Activated CD8-positive, alpha-beta memory T cell treated with anti-CD3 and anti-CD28 coated beads, Interleukin-2, amount 10 ng/mL, durations not matched to agents 7 days and 5 days (primary cell): ENCODE measurements around the gene PARD6G. TPM values are rescaled to one million over a fixed set of nuclear protein-coding genes. Genes with fewer than 3 reads are reported as not detected.

Source experiments
- ATAC-seq: fragments of 150-1000 bp; cut with Tn5 transposase; one replicate; pipeline ENCODE4 v1.10.0; 2021; ENCODE audit warnings: moderate library complexity
- CTCF ChIA-PET: fragments of 350-600 bp; sonication (Branson Sonifier 250); formaldehyde crosslinking; loops from one replicate; lab custom pipeline; 2021; ENCODE audit warnings: antibody characterized with exemption; lab: Charles Lee
- DNase-seq: peaks from one replicate; pipeline ENCODE4 v3.0.0-alpha.2; 2020
- H3K27ac Mint-ChIP-seq: one replicate; pipeline ENCODE4 v1.8.0; 2021; ENCODE audit warnings: mild to moderate bottlenecking, mixed read lengths
- H3K27me3 Mint-ChIP-seq: one replicate; pipeline ENCODE4 v1.8.0; 2021; ENCODE audit warnings: mixed read lengths
- H3K36me3 Mint-ChIP-seq: one replicate; pipeline ENCODE4 v1.8.0; 2021; ENCODE audit warnings: mild to moderate bottlenecking, mixed read lengths
- H3K4me1 Mint-ChIP-seq: one replicate; pipeline ENCODE4 v1.8.0; 2021; ENCODE audit warnings: mixed read lengths
- H3K4me3 Mint-ChIP-seq: one replicate; pipeline ENCODE4 v1.8.0; 2021; ENCODE audit warnings: mild to moderate bottlenecking, moderate library complexity, mixed read lengths
- H3K9me3 Mint-ChIP-seq: one replicate; pipeline ENCODE4 v1.8.0; 2022; ENCODE audit warnings: low read depth, mixed read lengths
- total RNA-seq, 2 experiments: library from RNA; stranded (reverse); gene quantifications; one replicate each; pipeline ENCODE4 v1.2.3, GENCODE V29; 2021

Gene PARD6G
- total RNA-seq, 2 experiments from 2014 or later, result 0.41 to 0.98 TPM

GRCh38 chr18:80147037-80147417 is 100.3 kb downstream of the PARD6G start:
- H3K4me1 Mint-ChIP-seq, result peaks cover 13% of the 10 kb centered on the region

DNA sequence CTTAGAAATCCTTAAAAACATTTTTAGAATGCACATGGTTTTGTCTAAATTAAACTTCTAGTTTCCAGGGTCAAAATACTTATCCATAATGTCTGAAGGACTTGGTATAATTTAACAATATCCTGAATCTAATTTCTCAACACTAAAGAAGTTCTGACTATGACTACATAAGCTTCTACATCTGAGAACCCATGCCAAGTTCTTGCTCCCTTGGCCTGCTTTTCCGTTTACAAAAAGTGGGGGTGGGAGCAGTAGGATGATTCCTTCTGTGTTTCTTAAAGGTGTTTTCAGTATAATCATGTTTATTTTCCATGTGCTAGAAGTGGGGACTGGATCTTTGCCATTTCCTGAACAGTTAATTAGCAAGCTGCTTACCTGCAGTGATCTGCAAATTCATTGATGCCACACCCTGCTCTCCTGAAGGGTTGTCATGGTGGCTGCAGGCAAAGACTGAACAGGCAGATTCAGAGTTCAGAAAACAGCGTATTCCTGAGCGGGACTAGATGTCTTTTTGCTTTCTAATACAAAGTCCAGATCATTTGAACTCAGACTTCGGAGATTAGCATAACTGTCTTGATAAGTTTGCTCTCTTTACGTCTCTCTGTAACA is 102.0 kb downstream of the PARD6G start:
- ATAC-seq (no peak), DNase-seq (no peak)
- H3K9me3 Mint-ChIP-seq, result no peaks in the 10 kb centered on the region
- no peak overlapping the region for H3K27ac Mint-ChIP-seq
- CTCF ChIA-PET, result interaction anchor here (2.1 to 9.4 kb wide), 2 partner anchors 10 to 12 kb away, joined by 4 to 65 read pairs; no protein-coding TSS in a partner anchor
- H3K36me3 Mint-ChIP-seq, result peaks cover 5% of the 10 kb centered on the region
- peaks cover 18% of the 10 kb centered on the region for H3K4me1 Mint-ChIP-seq
- H3K4me3 Mint-ChIP-seq, result no peak overlapping the region
- peaks cover 8% of the 10 kb centered on the region for H3K27me3 Mint-ChIP-seq

More at GRCh38 chr18:80147037-80147417, 100.3 kb downstream of the PARD6G start:
- peak overlapping the region; percentile 74 for H3K4me3 Mint-ChIP-seq
- ATAC-seq (peak; percentile 13), DNase-seq (no peak)
- no peaks in the 10 kb centered on the region for H3K36me3 Mint-ChIP-seq
- no peaks in the 10 kb centered on the region for H3K9me3 Mint-ChIP-seq
- peaks cover 8% of the 10 kb centered on the region for H3K27me3 Mint-ChIP-seq
- CTCF ChIA-PET, result interaction anchor here (1.3 to 9.4 kb wide), 4 partner anchors 11 to 37 kb away, joined by 3 to 65 read pairs (median 4); no protein-coding TSS in a partner anchor
- H3K27ac Mint-ChIP-seq, result no peak overlapping the region

GRCh38 chr18:80143881-80144280 is 103.4 kb downstream of the PARD6G start:
- Mint-ChIP-seq H3K9me3 (no peaks in the 10 kb centered on the region), H3K4me1 (peaks cover 18% of the 10 kb centered on the region), H3K27me3 (peaks cover 8% of the 10 kb centered on the region), H3K27ac (no peak overlapping the region), H3K4me3 (no peak overlapping the region), H3K36me3 (peaks cover 11% of the 10 kb centered on the region)
- ATAC-seq (no peak), DNase-seq (no peak)
- CTCF ChIA-PET, result interaction anchor here (0.7 to 9.4 kb wide), 5 partner anchors 10 to 113 kb away, joined by 3 to 65 read pairs (median 3); no protein-coding TSS in a partner anchor

- Mint-ChIP-seq H3K36me3 (peaks cover 30% of the 10 kb centered on the region), H3K4me3 (no peak overlapping the region), H3K27me3 (no peaks in the 10 kb centered on the region), H3K4me1 (peaks cover 5% of the 10 kb centered on the region), H3K9me3 (no peaks in the 10 kb centered on the region), H3K27ac (no peak overlapping the region)
- no peak for ATAC-seq
- CTCF ChIA-PET, result interaction anchor here (1.0 to 9.4 kb wide), 2 partner anchors 12 to 17 kb away, joined by 3 to 65 read pairs; no protein-coding TSS in a partner anchor
- no peak for DNase-seq
Observed at GRCh38 chr18:80140455-80140985, 106.8 kb downstream of the PARD6G start.

GRCh38 chr18:80137976-80138375 is 109.3 kb downstream of the PARD6G start:
- ATAC-seq (no peak), DNase-seq (no peak)
- H3K4me1 Mint-ChIP-seq, result peaks cover 16% of the 10 kb centered on the region
- no peak overlapping the region for H3K4me3 Mint-ChIP-seq
- CTCF ChIA-PET, result no interaction called here
- peaks cover 48% of the 10 kb centered on the region for H3K36me3 Mint-ChIP-seq
- H3K9me3 Mint-ChIP-seq, result no peaks in the 10 kb centered on the region
- no peaks in the 10 kb centered on the region for H3K27me3 Mint-ChIP-seq
- no peak overlapping the region for H3K27ac Mint-ChIP-seq

DNA sequence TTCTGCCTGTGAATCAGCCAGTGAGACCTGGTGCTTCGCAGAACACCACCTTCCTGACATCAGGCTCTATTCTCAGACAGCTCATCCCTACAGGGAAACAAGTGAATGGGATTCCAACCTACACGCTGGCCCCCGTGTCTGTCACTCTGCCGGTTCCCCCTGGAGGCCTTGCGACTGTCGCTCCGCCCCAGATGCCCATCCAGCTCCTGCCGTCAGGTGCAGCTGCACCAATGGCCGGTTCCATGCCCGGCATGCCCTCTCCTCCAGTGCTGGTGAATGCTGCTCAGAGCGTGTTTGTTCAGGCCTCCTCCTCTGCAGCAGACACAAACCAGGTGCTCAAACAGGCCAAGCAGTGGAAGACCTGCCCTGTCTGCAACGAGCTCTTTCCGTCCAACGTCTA is 110.2 kb downstream of the PARD6G start:
- Mint-ChIP-seq H3K4me1 (peaks cover 24% of the 10 kb centered on the region), H3K27ac (no peak overlapping the region), H3K36me3 (peaks cover 53% of the 10 kb centered on the region), H3K27me3 (no peaks in the 10 kb centered on the region), H3K4me3 (no peak overlapping the region), H3K9me3 (no peaks in the 10 kb centered on the region)
- DNase-seq, result no peak
- no peak for ATAC-seq
- CTCF ChIA-PET, result no interaction called here

- Mint-ChIP-seq H3K36me3 (peaks cover 57% of the 10 kb centered on the region), H3K4me1 (peaks cover 29% of the 10 kb centered on the region), H3K4me3 (no peak overlapping the region), H3K9me3 (no peaks in the 10 kb centered on the region), H3K27me3 (no peaks in the 10 kb centered on the region), H3K27ac (no peak overlapping the region)
- CTCF ChIA-PET, result interaction anchor here (1.4 kb wide), 1 partner anchor 23 kb away, joined by 3 read pairs; no protein-coding TSS in a partner anchor
- DNase-seq (no peak), ATAC-seq (no peak)
Observed at GRCh38 chr18:80136679-80137078, 110.6 kb downstream of the PARD6G start.

GRCh38 chr18:80135136-80135535 is 112.2 kb downstream of the PARD6G start:
- H3K4me3 Mint-ChIP-seq, result no peak overlapping the region
- no peaks in the 10 kb centered on the region for H3K9me3 Mint-ChIP-seq
- peaks cover 62% of the 10 kb centered on the region for H3K36me3 Mint-ChIP-seq
- no peak for DNase-seq
- H3K4me1 Mint-ChIP-seq, result peaks cover 31% of the 10 kb centered on the region
- no peak overlapping the region for H3K27ac Mint-ChIP-seq
- CTCF ChIA-PET, result interaction anchor here (1.3 kb wide), 1 partner anchor 11 kb away, joined by 4 read pairs; no protein-coding TSS in a partner anchor
- no peaks in the 10 kb centered on the region for H3K27me3 Mint-ChIP-seq
- ATAC-seq, result no peak

- CTCF ChIA-PET, result interaction anchor here (0.8 kb wide), 1 partner anchor 10 kb away, joined by 3 read pairs; no protein-coding TSS in a partner anchor
Observed at GRCh38 chr18:80133124-80133523, 114.2 kb downstream of the PARD6G start.

DNA sequence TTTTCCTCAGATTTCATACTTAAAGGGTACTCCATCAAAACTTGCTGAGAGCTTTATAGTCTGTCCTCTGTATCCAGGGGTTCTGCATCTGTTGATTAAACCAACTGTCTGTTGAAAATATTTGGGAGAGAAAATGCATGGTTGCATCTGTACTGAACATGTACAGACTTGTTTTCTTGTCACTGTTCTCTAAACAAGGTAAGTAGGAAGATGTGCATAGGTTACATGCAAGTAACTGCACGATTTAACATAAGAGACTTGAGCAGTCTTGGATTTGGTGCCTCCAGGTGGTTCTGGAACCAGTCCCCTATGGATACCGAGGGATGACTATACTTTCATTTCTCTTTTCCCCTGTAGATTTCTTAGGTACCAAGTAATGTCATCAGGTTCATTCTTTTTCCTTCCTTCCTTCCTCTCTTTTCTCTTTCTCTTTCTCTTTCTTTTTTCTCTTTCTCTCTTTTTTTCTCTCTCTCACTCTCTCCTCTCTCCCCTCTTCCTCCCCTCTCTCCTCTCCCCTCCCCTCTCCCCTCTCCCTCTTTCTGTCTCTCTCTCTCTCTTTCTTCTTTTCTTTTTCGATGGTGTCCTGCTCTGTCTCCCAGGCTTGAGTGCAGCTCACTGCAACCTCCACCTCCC is 115.0 kb downstream of the PARD6G start:
- peak overlapping the region; percentile 78 for H3K27ac Mint-ChIP-seq
- peak overlapping the region; percentile 8 for H3K4me3 Mint-ChIP-seq
- CTCF ChIA-PET, result interaction anchor here (2.2 kb wide), 1 partner anchor 27 kb away, joined by 5 read pairs; no protein-coding TSS in a partner anchor
- no peak for ATAC-seq
- H3K4me1 Mint-ChIP-seq, result peaks cover 43% of the 10 kb centered on the region
- H3K36me3 Mint-ChIP-seq, result peaks cover 62% of the 10 kb centered on the region
- DNase-seq, result no peak
- H3K27me3 Mint-ChIP-seq, result no peaks in the 10 kb centered on the region
- peaks cover under 1% of the 10 kb centered on the region for H3K9me3 Mint-ChIP-seq

More at GRCh38 chr18:80133124-80133523, 114.2 kb downstream of the PARD6G start:
- Mint-ChIP-seq H3K4me1 (peaks cover 36% of the 10 kb centered on the region), H3K27me3 (no peaks in the 10 kb centered on the region), H3K27ac (peak overlapping the region; percentile 78), H3K4me3 (peak overlapping the region; percentile 28), H3K36me3 (peaks cover 59% of the 10 kb centered on the region), H3K9me3 (no peaks in the 10 kb centered on the region)
- DNase-seq (no peak), ATAC-seq (peak; percentile 49)

DNA sequence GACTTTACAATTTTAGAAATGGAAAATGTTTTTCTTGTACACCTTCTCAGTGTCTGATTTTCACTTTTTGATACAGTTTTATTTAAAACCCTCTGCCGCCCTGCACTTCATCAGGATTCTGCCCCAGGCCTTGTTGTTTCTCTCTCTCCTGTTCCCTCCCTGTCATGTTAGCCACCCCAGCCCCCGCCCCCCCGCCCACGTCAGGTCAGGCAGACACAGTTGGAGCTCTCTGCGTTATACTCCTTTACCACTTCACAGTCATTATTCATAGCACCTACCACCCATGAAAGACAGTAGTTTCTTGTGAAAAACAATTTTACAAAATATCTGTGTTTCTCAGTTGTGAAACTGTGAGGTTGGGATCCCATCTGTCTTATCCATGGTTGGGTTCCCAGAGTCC is 116.8 kb downstream of the PARD6G start:
- Mint-ChIP-seq H3K27me3 (no peaks in the 10 kb centered on the region), H3K9me3 (peaks cover 2% of the 10 kb centered on the region), H3K4me3 (no peak overlapping the region), H3K27ac (no peak overlapping the region), H3K4me1 (peaks cover 51% of the 10 kb centered on the region), H3K36me3 (peaks cover 62% of the 10 kb centered on the region)
- CTCF ChIA-PET, result interaction anchor here (2.2 kb wide), 1 partner anchor 28 kb away, joined by 5 read pairs; no protein-coding TSS in a partner anchor
- DNase-seq (no peak), ATAC-seq (no peak)

GRCh38 chr18:80129672-80130367 is 117.5 kb downstream of the PARD6G start:
- Mint-ChIP-seq H3K9me3 (peaks cover 2% of the 10 kb centered on the region), H3K27me3 (no peaks in the 10 kb centered on the region), H3K27ac (no peak overlapping the region), H3K4me1 (peaks cover 51% of the 10 kb centered on the region), H3K36me3 (peaks cover 59% of the 10 kb centered on the region), H3K4me3 (no peak overlapping the region)
- ATAC-seq, result no peak
- CTCF ChIA-PET, result interaction anchor here (1.5 to 1.9 kb wide), 2 partner anchors 17 to 29 kb away, joined by 5 to 8 read pairs; no protein-coding TSS in a partner anchor
- no peak for DNase-seq

GRCh38 chr18:80127635-80128034 is 119.7 kb downstream of the PARD6G start:
- Mint-ChIP-seq H3K27ac (no peak overlapping the region), H3K4me3 (no peak overlapping the region), H3K27me3 (no peaks in the 10 kb centered on the region), H3K4me1 (peaks cover 37% of the 10 kb centered on the region), H3K36me3 (peaks cover 58% of the 10 kb centered on the region), H3K9me3 (peaks cover 2% of the 10 kb centered on the region)
- CTCF ChIA-PET, result no interaction called here
- ATAC-seq (no peak), DNase-seq (no peak)
